NCI-H1436 treated with DMSO at 0.1 percent for 48 hours (cell line): Measurements from ENCODE around the gene CCDC187.

Source experiments
- DNase-seq: peaks from one replicate; lab custom pipeline; 2025; lab: John Stamatoyannopoulos, UW

The CCDC187 gene

GRCh38 chr9:136225748-136226679 lies 77.9 kb downstream of the CCDC187 start:
- DNase-seq: no peak

DNA sequence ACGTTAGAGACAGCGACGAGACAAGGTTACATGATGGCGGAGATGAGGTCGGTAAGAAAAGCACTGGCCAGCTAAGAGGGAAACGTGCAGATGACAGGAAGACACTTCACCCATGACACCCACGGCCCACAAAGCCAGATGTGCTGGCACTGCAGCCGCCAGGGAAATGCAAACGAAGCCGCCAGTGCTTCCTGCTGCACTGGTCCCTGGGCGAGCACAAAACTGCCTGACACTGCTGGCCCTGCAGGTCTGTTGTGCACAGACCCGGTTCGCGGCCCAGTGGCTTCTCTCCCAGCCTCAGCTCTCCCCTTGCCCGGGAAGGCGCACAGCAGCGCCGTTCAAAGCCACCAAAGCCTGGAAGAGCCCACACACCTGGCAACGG lies 78.5 kb downstream of the CCDC187 start:
- DNase-seq: no peak

DNA sequence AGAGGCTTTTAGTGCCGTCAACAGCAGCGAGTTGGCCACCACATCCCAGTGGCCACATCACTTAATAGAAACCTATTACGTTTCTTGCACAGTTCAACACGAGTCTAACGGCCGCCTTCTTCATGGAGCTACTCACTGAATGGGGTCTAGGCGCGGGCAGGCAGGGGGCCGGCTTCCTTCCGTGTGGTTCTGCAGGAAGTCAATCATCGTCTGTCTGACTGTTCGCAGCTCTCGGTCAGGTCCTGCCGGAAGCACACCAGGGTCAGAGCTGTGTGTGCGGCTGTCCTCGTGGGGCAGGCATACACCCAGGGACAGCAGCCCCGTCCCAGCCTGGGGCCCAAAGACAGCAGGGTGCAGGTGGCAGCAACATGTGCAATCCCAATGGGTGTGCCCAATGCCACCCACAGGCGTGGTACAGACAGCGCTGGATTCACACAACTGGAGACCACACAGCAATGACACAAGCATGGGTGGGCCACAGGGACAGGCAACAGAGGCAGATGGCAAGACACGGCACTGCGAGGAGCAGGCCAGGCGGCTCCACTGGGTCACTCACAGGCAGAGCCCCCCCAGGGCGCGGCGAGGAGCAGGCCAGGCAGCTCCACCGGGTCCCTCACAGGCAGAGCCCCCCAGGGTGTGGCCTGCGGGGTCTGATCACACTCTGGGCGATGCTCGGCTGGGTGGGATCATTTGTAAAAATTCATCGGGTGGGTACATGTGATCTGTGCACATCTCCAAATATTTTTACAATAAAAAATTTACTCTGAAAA lies 79.8 kb downstream of the CCDC187 start:
- no peak for DNase-seq

- no peak for DNase-seq
Observed at GRCh38 chr9:136222906-136223285, 81.0 kb downstream of the CCDC187 start.

DNA sequence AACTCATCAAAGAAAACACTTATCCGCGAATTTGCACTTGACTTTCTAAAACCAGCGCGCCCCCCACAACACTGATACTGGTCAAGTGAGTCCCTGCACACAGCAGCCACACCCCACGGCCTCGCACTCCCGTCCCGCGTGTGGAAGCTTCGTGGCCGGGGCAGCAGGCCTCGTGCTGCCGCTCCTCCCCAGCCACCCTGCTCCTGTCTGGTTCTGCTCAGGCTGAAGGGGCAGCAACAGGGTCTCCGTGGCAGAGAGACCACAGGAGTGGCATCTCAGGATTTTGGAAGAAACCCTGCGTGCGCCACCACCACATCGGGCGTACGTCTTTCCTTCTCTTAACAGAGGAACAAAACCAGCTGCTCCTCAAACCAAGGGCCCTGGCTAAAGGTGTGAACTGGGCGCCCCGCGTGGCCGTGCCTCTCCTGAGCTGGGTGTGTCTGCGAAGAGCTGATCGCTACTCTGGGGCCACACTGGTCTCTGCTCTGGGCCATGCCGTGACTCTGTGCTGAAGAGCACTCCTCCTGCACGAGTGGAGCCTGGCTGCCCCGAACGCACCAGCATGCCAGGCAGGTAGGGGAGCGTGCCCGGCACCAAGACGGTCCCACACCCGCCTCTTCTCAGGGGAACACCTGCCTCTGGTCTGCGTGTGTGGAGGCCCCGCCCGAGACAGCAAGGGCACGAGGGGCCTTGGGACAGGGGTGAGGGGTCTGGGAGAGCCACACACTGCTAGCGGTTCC lies 81.6 kb downstream of the CCDC187 start:
- no peak for DNase-seq

DNA sequence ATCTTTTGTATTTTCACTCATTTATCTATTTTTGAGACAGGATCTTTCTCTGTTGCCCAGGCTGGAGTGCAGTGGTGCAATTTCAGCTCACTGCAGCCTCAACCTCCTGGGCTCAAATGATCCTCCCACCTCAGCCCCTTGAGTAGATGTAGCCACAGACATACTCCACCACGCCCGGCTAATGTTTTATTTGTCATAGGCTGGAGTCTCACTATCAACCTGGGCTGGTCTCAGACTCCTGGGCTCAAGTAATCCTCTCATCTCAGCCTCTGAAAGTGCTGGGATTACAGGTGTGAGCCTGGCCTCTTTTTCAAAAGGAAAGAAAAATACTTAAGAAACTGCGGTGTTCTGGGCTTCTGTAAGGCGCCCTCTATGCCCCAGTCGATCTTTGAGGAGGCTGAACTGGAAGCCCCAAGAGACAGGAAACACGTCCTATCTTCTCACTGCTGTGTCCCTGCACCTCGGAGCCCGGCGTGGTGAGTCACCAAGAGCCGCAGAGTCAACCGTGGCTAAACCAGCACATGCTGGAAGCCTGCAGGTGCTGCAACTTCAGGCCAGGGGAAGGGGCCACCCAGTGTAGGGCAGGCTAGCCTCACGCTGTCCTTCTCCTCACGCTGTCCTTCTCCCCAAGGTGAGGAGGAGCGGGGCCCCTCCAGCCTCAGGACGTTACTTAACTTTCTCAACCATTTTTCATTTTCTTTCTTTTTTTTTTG lies 83.7 kb downstream of the CCDC187 start:
- DNase-seq: no peak

DNA sequence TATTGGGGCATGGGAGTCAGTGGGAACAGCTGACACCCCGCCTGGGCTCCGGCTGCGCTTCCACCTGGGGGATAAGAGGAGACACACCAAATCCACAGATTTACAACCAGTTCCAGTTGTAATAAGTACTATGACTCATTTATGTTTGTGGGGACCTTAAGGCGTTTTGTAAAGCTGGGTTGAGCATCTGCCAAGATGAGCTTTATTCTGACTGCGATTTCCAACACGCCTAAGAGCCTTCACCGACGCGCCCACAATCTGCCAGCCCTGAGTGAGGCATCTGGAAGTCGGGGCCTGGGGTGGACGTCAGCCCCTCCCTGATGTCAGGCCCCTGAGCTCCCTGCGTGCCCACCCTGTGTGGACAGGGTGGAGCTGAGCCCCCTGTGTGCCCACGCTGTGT lies 84.6 kb downstream of the CCDC187 start:
- no peak for DNase-seq

GRCh38 chr9:136218673-136219072 lies 85.2 kb downstream of the CCDC187 start:
- DNase-seq: no peak

- no peak for DNase-seq
Observed at GRCh38 chr9:136218271-136218670, 85.6 kb downstream of the CCDC187 start.

GRCh38 chr9:136216541-136217244 lies 87.2 kb downstream of the CCDC187 start:
- no peak for DNase-seq

DNA sequence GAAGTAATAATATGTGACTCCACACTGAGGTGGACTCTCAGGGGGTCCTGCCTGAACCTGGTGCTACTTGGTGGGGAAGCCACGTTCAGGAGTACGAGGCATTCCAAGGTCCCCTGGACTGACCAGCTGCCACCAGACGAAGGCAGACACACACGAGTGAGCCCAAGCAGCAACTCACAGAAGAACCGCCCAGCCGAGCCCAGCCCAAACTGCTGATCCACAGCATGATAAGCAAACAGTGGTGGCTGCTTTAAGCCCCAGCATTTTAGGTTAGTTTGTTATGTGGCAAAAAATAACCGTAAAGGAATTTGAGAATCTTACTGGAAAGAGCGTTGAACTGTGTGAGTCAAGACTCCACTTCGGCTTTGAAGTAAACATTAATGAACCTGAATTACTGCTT lies 90.2 kb downstream of the CCDC187 start:
- no peak for DNase-seq

GRCh38 chr9:136212345-136212950 lies 91.4 kb downstream of the CCDC187 start:
- no peak for DNase-seq

- no peak for DNase-seq
Observed at GRCh38 chr9:136211441-136212344, 92.2 kb downstream of the CCDC187 start.

- no peak for DNase-seq
Observed at GRCh38 chr9:136211006-136211405, 92.9 kb downstream of the CCDC187 start.

- no peak for DNase-seq
Observed at GRCh38 chr9:136210276-136210675, 93.6 kb downstream of the CCDC187 start.

GRCh38 chr9:136209786-136210185 lies 94.1 kb downstream of the CCDC187 start:
- no peak for DNase-seq

DNA sequence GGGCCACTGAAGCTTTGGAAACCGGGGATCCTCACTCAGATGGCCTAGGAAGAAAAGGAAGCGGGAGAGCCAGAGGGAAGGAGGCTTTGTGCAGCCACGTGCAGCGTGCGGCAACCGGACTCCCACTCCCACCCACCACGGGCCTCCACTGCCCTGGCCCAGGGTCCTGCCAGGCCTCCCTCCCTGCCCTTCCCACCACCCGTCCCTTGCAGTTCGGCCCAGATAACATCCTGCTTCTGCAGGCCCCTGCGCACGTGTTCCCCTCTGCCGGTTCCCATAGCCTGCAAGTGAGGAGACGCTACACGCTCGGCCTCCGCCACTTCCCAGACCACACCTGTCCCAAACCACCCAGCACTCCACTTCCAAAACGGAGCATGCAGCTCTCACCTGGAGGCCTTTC lies 94.7 kb downstream of the CCDC187 start:
- no peak for DNase-seq

DNA sequence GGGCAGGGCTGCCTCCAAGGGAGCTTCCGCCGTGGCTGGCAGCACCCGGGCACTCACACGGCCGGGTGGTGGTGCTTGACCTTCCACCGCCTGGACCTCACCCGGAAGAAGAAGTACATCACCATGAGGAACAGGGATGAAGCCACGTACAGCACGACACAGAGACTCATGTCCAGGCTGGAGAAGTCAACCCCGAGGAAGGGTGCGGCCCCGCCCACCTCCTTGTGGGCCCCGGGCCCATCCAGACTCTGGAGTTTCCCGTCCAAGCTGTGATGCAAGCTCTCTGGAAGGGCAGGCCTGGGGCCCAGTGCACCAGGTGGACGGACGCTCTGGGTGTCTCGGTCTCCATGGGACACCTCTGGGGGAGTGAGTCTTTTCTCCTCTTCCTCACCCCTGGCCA lies 95.2 kb downstream of the CCDC187 start:
- no peak for DNase-seq

DNA sequence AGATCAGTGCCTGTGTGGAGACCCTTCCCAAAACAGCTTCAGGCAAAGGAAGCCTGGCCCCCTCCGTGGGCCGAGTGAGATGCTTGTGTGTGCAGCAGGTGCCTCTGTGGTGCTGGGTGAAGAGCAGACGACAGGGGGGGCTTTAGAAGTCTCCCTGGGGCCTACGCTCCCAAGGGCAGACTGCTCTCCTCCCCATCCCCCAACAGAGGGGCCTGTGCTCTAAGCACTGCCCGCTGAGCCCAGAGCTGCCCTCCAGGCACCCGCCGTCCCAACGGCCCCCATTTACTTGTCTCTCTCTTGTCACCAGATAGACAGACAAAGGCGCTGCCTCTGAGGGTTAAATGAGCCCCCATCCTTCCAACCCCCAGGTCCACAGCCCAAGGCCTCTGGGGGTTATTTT lies 96.3 kb downstream of the CCDC187 start:
- no peak for DNase-seq
